ENCODE measurements around the gene TAPBP.
A peak's percentile ranks its signal among the peaks of the same experiment; 100 is the strongest.
"Not testable (repeated sequence)": the region's sequence is repeated elsewhere in the genome, so short reads cannot be mapped to it uniquely, and the experiment has no call there.

Gene TAPBP

DNA sequence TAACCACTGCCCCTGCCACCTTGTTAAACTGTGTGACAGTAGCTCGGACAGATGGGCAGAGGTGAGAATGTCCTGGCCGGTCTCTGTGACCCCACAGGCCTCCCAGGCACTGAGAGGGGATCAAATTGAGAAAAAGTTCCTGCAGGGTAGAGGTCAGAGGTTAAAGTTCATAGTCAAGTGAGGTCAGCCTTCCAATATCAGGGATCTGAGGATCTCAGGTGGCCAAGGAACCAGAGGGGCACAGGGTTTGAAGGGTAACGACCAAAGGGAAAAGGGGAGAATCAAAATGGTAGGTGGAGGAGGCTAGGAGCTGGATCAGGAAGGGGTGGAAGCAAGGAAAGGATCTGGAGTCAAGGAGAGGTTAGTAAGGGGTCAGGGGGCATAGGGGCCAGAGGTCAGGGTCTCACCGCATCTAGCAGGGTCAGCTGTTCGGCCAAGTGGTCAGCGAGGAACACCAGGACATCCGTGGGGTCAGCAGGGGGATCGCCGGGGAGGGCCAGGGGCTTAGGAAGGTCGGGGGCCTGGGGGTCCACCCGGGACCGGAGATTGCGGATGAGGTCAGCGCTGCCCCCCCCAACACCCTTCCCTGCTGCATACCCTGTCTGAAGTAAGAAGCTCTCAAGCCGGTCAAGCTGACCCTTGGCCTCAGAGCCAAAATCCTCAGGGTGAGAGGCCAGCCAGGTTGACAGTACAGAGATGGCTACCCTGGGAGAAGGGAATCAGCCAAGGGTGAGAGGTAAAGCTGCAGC is 18.1 kb downstream of the TAPBP start:
- DNase-seq = no peak

DNA sequence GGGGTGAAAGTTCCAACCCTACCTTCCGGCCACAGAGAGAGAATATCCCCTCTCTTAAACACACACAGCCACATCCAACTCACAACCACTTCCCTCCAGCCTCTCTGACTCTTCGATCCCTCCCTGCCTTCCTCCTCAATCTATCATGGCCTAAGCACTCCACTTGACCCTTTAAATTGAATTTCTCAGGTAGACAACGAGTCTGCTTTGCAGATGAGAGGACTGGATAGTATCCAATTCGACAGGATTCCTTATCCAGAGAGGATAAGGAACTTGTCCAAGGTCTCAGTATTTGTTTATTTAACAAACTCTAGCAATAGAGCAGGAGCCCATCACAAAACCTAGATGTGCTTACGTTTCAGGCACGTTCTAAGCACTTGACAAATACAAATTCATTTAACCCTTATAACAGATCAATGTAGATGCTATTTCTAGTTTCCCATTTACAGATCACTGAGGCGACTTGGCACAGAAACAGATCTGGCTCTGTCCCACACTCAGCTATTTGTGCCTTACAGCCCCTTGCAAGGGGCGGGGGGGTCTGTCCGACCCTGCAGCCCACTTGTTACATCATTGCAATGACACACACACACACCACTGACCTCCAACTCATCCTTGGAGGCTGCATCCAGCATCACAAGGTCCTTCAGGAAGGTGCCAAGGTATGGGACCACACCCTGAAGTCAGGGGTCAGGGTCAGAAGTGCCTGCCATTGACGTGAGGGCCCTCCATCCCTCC is 19.6 kb downstream of the TAPBP start:
- DNase-seq = no peak

DNA sequence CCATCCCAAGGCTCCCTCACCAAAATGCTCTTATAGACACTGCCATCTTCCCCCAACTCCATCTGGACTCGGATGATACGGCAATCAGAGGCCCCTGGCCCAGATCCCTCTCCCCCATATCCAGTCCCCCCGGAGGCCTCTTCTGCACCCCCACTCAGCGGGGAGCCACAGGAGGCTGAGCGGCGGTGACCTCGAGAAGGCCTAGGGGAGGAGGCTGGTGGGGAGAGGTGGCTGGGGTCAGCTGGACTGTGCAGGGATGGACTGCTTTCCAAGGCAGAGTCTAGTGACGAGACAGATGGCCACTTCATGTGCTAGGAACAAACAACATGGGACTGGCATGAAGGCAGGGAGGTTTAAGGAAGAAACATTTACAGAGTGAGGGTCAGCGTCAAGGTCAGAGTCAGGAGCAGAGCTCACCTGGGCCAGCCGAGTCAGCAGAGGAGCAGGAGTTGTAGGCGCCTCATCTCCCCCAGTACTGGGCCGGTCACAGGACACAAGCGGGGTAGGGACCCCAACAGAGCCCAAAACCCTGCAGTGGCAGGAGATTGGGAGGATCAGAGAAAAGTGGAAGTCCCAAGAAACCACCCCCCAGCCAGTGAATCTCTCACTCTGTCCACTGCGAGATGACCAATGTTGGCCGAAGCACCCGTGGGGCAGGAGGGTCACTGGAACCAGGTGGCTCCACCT is 20.7 kb downstream of the TAPBP start:
- no peak for DNase-seq

DNA sequence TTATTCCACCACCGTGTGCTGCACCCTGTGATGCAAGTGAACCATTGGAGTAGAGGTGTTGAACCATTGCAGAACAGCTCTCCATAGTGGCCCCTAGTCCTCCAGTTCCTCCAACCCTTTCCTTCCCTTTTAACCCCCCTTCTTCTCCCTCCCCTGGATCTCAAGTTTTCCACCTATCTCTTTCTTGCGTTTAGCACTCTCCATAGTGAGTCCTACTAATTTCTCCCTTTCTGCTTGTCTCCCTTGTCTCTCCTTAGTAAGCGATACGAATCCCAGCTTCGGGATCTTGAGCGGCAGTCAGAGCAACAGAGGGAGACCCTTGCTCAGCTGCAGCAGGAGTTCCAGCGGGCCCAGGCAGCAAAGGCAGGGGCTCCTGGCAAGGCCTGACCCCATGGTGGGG is 23.4 kb downstream of the TAPBP start:
- DNase-seq = no peak

DNA sequence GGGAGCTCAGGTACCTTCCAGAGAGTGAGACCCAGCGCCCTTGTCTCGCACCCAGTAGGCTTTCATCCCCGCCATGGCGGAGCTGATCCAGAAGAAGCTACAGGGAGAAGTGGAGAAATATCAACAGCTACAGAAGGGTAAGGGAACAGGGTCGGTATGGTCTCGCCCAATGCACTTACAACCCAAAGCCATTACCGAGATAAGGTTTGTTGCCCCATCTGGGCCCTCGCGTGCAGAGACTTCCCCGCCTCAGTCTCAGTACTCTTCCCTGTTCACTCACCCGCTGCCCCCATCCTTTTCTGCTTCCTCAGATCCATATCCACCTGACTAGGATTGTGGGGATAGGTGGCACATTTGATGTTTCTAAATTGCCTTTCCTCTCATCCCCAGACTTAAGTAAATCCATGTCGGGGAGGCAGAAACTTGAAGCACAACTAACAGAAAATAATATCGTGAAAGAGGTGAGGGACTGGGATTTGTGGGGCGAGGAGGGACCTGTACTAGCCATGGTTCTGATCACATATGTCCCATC is 24.0 kb downstream of the TAPBP start:
- DNase-seq = no peak

DNA sequence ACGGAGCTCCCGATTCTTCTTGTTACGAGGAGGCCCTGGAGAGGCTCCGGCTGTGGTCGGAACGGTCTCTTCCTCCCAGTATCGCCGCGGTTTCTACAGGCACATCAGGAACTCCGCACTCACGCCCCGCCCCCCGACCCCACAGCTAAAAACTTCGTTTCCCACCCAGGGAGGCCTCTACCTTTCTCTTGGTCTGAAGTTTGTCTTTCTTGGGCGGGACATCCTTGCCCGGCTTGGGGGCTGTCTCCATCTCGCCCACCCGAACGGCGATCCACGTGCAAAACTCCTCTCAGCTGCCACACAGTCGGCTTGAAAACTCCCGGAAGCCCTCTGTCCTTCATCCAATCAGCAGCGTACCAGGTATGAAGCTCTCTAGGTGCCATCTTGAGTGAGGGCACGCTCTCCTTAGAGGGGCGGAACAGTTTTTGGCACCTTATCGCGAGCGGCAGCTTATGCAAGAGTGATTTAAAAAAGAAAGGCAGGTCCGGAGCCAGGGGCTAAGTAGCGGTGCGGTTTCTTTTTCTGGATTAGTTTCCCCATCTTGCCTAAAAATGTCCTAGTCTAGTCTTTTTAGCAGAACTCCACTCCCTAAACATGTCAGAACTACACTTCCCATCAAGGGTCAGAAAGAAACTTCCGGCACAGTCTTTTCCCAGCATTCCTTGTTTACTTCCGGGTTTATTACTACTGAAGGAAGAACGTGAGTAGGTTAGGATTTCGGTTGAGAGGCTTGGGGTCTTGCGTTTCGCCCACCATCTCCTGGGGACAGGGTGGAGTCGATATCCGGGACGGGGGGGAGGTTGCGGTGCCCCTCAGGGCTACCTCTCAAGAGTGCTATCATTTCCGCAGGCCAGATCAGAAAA is 24.7 kb downstream of the TAPBP start, which contains the start of the genes PFDN6 and WDR46:
TSS of gene PFDN6 (plus strand) at position 681 of the 863 bp plus-strand sequence. CDS start 256 bp downstream, outside the sequence.
TSS of gene WDR46 (minus strand) at position 319 of the 863 bp plus-strand sequence. CDS start at position 250, 69 bp downstream.
- DNase-seq = peak; percentile 36 to 94 (median 74)

DNA sequence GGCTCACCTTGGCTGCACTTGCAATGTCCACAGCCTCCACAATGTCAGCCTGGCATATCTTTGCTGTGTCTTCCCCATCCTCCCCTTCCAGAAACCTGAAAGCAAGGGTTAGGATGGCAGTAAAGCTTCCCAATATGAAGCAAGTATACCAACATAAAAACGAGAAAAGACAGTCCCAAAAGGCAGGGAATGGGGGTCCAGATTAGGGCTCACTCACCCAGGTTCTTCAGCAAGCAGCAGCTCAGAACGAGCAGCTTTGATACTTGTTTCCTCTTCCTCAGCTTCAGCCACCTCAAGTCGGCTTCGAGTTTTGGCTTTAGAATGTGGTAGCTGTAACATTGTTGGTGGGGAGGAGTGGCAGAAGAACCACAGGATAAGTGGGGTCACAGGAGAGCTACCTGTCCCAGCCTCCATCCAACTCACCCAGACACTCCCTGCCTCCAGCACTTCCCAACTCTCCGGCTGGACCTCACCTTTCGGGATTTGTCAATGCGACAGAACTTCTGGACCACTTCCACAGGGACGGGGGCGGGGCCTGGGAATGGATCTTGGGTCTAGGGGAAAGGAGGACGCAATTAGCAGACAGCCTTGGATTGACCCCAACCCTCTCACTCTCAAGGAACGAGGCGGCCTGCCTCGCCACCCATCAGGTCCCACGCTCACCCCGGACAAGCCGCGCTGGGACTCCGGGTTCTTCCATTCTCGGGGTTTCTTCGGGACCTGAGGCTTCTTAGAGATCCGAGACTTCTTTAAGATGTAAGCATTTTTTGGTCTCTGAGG is 25.5 kb downstream of the TAPBP start:
- no peak for DNase-seq

DNA sequence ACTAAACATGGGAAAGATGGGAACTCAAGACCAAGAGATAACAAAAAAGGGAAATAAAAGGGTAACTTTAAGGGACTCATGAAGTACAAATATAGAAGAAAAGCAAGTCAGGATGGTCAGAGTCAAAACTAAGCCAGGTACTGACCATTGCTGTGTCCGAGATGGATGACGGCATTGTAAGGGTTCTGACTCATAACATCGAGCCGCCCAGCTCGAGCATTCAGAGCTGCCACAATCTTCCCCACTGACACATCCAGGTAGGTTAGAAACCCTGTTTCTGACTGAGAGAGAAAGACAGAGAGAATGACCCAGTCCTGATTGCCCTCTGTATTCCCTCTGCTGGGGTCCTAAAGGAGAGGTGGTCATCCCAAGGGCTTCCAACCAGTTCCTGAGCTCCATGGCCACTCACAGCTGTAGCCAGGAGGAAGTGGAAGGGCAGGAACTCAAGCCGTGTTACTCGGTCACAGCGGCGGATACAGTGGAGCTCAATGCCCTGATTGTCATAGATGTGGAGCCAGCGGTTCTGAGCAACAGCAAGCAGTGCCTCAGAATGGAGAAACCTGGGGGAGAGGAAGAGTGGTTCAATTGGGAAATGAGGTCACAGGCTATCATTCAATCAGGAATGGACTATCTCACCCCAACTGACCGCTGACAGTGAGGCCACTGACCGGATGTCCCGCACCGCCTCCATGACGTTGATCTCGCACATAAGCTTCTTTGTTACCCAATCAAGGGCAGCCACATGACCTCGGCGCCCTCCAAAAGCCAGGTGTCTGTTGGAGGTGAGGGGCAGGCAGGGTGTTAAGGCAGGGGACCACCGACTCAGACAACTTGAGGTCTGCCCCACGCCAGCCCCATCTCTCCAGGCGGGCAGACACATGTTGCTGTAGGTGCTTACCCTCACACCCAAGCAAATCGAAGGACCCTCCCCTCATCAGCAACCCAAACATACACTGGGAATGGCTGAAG is 26.6 kb downstream of the TAPBP start:
- no peak for DNase-seq

DNA sequence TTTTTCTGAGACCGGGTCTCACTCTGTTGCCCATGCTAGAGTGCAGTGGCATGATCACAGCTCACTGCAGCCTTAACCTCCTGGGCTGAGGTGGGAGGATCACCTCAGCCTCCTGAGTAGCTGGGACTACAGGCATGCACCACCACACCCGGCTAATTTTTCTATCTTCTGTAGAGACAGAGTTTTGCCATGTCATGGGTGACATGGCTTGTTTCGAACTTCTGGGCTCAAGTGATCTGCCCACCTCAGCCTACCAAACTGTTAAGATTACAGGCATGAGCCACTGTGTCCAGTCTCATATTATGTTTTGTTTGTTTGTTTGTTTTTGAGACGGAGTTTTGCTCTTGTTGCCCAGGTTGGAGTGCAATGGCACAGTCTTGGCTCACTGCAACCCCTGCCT is 28.7 kb downstream of the TAPBP start:
- DNase-seq = not testable (repeated sequence)

DNA sequence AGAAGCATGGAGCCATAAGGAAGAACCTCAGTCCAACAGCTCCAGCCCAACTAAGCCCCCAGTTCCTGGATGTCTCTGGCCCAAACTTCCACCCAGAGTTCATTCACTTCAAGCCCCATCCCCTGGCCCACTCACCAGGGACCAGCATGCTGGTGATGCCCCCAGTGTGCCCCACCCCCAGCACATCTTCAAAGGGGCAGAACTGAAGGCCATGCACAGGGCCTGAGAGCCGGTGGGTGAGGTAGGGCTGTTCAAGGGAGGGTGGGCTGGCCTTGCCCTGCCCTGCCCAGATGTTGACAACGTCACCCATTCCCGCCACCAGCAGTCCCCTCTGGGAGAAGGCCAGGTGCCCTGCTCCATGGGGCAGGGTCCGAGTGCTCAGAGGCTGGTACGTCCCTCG is 33.3 kb downstream of the TAPBP start:
- no peak for DNase-seq

DNA sequence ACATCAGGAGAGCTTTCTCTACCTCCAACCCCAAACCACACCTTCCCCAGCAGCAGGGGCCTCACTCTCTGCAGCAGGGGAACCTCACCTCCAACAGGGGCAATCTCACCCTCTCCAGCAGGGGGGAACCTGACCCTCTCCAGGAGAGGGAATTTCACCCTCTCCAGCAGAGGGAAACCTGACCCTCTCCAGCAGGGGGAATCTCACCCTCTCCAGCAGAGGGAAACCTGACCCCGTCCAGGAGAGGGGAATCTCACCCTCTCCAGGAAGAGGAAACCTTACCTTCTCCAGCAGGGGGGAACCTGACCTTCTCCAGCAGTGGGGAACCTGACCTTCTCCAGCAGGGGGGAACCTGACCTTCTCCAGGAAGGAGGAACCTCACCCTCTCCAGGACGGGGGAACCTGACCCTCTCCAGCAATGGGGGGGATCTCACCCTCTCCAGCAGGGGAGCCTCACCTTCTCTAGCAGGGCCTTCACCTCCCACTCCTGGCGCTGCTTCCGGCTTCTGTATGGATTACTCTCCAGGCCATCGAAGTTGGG is 33.8 kb downstream of the TAPBP start:
- DNase-seq = peak in 1 of 5 experiments; percentile 15

DNA sequence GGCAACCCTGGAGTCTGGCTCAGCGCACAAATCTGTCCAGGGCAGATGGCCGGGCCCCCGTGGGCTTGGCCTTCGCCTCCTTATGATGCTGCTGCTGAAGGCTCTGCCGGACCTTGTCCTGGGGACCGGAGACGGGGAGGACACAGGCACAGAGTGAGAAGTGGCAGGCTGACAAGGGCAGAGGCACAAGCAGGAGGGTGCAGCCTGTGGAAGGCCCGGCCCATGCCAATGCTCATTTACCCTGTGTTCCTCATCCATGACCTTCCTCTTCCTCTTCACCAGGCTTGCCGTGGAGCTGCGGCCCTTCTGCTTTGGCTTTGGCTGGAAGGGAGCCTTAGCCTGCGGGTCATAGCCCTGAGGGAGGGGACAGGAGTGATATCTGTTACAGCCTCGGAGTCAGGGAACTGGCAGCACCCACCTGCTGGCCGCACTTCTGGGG is 34.6 kb downstream of the TAPBP start:
- no peak for DNase-seq

DNA sequence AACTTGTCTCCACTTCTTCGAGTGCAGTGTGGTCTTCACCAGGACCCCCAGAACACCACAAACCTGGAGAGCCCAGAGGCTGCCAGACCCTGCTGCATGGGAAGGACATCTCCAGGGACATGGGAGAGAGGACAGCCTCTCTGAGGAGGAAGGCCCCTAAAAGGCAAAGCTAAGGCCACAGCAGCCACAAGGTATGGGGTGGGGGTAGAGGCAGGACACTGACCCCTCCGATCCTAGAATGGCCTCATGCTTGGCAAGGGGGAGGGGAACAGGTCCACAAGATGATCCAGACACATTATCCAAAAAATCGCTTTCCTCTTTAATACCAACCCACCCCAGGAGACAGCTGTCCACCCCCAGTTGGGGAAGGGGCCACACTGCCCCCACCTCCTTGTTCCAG is 35.1 kb downstream of the TAPBP start:
- DNase-seq = no peak

DNA sequence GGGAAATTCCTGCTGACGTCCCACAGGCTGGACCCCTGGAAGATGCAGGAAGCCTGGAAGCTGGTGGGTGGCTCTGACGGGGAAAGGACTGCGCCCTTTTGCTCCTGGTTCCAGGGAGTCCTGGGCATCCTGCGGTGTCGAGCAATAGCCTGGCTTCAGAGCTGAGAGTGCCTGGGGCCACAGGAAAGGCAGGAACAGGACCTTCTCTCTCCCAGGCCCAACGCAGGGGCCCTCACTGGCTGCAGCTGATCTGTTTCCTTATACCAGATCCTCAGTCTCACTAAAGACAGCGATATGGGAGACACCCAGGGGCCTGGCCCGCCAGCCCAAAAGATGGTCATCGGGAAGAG is 35.5 kb downstream of the TAPBP start:
- DNase-seq = no peak

DNA sequence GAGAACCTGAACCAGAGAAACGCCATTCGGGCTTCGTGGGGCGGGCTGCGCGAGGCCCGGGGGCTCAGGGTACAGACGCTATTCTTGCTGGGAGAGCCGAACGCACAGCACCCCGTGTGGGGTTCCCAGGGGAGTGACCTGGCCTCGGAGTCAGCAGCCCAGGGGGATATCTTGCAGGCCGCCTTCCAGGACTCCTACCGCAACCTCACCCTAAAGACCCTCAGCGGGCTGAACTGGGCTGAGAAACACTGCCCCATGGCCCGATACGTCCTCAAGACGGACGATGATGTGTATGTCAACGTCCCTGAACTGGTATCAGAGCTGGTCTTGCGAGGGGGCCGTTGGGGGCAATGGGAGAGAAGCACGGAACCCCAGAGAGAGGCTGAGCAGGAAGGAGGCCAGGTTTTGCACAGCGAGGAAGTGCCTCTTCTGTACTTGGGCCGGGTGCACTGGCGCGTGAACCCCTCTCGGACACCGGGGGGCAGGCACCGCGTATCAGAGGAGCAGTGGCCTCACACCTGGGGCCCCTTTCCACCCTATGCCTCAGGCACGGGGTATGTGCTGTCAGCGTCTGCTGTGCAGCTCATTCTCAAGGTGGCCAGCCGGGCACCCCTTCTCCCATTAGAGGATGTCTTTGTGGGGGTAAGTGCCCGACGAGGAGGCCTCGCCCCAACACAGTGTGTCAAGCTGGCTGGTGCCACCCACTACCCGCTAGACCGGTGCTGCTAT is 36.1 kb downstream of the TAPBP start:
- peak in 1 of 5 experiments; percentile 57 for DNase-seq

DNA sequence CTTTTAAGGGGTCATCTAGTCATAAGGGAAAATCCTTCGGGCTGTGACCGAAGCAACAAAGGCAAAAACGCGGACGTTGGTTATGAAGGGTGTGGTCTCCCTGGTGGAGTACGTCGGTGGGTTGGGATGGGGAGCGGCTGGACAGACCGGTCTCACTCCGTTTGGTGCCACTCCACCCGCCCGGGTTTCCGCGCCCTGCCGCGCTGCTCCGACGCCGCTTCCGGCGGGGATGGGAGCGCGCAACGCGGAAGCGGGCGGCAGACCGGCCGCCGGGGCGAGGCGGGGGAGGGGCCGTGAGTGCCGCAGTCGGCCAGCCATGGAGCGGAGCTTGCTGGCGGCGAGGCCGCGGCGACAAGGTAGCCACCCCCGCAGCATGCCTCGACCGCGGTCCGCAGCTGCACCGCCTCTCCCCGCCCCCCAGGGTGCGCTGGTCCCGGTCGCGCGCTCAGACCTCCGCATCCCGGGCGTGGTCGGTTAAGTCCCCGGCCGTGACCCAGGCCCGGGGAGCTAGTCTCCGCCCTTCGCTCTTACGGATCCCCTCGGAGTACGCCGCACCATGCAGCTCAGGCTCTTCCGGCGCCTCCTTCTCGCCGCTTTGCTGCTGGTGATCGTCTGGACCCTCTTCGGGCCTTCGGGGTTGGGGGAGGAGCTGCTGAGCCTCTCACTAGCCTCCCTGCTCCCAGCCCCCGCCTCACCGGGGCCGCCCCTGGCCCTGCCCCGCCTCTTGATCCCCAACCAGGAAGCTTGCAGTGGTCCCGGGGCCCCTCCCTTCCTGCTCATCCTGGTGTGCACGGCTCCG is 36.8 kb downstream of the TAPBP start, which contains the start of gene B3GALT4:
TSS of gene B3GALT4 (plus strand) at position 260 of the 799 bp plus-strand sequence. CDS start at position 557, 297 bp downstream.
- DNase-seq = peak; percentile 43 to 90 (median 63)

DNA sequence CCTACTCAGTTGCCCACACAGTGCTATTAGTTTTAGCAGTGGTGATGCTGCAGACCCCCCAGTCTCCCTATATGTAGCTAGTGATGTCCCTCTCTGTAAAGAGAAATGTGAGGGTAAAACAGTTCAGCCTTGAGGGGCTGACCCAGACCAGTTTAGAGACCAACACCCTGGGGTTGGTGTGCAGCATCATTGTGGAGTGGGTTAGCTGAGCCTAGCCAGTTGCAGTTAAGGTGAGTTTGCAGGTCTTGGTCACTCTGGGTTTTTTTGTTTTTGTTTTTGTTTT is 37.4 kb downstream of the TAPBP start:
- DNase-seq = no peak
